Measurements from ENCODE around the gene CTAGE9.
"Not testable (repeated sequence)": the region's sequence is repeated elsewhere in the genome, so short reads cannot be mapped to it uniquely, and the experiment has no call there.

CTAGE9 gene

GRCh38 chr6:131721161-131721560 is 10.3 kb upstream of the CTAGE9 start (continued):
- TF ChIP-seq TSHZ2 (CRISPR knock-in tag; IDR thresholded peaks at IDR 0.05) (no peak), CREB5 (CRISPR knock-in tag; IDR thresholded peaks at IDR 0.05; ENCODE audit: low read depth) (no peak), ZNF70 (CRISPR knock-in tag; IDR thresholded peaks at IDR 0.05) (no peak), CSDC2 (CRISPR knock-in tag; IDR thresholded peaks at IDR 0.05) (no peak), ISL1 (CRISPR knock-in tag; IDR thresholded peaks at IDR 0.05) (no peak), ESRRG (CRISPR knock-in tag; IDR thresholded peaks at IDR 0.05) (no peak)
- TF ChIP-seq, protein P1, sequence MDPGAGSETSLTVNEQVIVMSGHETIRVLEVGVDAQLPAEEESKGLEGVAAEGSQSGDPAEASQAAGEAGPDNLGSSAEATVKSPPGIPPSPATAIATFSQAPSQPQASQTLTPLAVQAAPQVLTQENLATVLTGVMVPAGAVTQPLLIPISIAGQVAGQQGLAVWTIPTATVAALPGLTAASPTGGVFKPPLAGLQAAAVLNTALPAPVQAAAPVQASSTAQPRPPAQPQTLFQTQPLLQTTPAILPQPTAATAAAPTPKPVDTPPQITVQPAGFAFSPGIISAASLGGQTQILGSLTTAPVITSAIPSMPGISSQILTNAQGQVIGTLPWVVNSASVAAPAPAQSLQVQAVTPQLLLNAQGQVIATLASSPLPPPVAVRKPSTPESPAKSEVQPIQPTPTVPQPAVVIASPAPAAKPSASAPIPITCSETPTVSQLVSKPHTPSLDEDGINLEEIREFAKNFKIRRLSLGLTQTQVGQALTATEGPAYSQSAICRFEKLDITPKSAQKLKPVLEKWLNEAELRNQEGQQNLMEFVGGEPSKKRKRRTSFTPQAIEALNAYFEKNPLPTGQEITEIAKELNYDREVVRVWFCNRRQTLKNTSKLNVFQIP (CRISPR knock-in tag; IDR thresholded peaks at IDR 0.05; ENCODE audit: borderline replicate concordance, low read depth) = no peak

- ATAC-seq = no peak
- no peak for TF ChIP-seq ZNF565 (CRISPR knock-in tag; conservative IDR thresholded peaks at IDR 0.05; ENCODE audit: low read depth)
- TF ChIP-seq CREB5 (CRISPR knock-in tag; IDR thresholded peaks at IDR 0.05; ENCODE audit: low read depth) = no peak
- TF ChIP-seq, protein P1 (CRISPR knock-in tag; IDR thresholded peaks at IDR 0.05; ENCODE audit: borderline replicate concordance, low read depth) = no peak
- no peak for TF ChIP-seq SNAI2 (CRISPR knock-in tag; IDR thresholded peaks at IDR 0.05)
- no peak for TF ChIP-seq ESRRG (CRISPR knock-in tag; IDR thresholded peaks at IDR 0.05)
- TF ChIP-seq CSDC2 (CRISPR knock-in tag; IDR thresholded peaks at IDR 0.05) = no peak
- TF ChIP-seq OSR1 (CRISPR knock-in tag; IDR thresholded peaks at IDR 0.05) = no peak
- no peak for TF ChIP-seq ZNF8 (CRISPR knock-in tag; IDR thresholded peaks at IDR 0.05)
Observed at GRCh38 chr6:131717836-131718542, 7.2 kb upstream of the CTAGE9 start.

GRCh38 chr6:131715567-131715966 is 4.8 kb upstream of the CTAGE9 start:
- not testable (repeated sequence) for ATAC-seq

DNA sequence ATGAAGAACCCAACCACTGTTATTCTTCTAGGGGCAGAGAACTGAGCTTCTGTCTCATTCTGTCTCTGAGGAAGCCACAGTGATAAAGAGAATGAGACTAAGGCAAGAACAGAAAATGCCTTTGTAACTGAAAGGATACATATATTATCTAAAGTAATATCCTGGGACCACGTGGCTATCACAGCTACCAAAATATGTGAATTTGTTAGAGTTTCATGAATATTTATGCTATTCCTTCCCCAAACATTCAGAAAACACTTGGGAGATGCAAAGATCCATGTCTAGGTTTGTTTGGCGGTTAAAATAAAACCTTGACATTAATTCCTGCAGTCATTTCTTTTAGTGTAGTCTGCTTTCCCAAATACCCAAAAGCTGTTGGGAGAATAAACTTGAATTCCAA is 6.9 kb downstream of the CTAGE9 start:
- not testable (repeated sequence) for ATAC-seq

GRCh38 chr6:131700851-131701250 is 10.0 kb downstream of the CTAGE9 start:
- ATAC-seq = peak; percentile 58; the same call in 2 of the 3 replicates

DNA sequence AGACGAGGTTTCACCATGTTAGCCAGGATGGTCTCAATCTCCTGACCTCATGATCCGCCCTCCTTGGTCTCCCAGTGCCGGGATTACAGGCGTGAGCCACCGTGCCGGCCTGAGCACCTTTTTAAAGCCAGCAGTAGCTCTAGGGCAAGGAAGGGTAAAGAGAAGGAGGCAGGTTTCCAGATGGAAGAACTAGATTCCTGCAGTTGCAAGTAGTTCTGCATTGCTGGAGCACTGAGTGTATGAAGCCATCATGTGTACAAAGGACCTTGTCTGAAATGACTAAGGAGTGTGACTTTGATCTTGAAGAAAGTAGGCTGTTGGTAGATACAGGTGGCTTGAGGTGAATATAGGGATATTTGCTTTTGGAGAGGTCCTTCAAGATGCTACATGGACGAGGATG is 13.9 kb downstream of the CTAGE9 start:
- ATAC-seq = no peak
- TF ChIP-seq TCF4 (CRISPR knock-in tag; IDR thresholded peaks at IDR 0.05; ENCODE audit: borderline replicate concordance) (no peak), PATZ1 (CRISPR knock-in tag; IDR thresholded peaks at IDR 0.05; ENCODE audit: borderline replicate concordance) (no peak), CREB5 (CRISPR knock-in tag; IDR thresholded peaks at IDR 0.05; ENCODE audit: low read depth) (no peak), ZNF565 (CRISPR knock-in tag; conservative IDR thresholded peaks at IDR 0.05; ENCODE audit: low read depth) (no peak), PPARA (CRISPR knock-in tag; IDR thresholded peaks at IDR 0.05; ENCODE audit: borderline replicate concordance) (no peak), SNAI2 (CRISPR knock-in tag; IDR thresholded peaks at IDR 0.05) (no peak), ZNF70 (CRISPR knock-in tag; IDR thresholded peaks at IDR 0.05) (no peak), TOX (CRISPR knock-in tag; IDR thresholded peaks at IDR 0.05; ENCODE audit: borderline replicate concordance) (no peak), BACH2 (CRISPR knock-in tag; IDR thresholded peaks at IDR 0.05; ENCODE audit: borderline replicate concordance) (no peak)
- TF ChIP-seq, protein P1 (CRISPR knock-in tag; IDR thresholded peaks at IDR 0.05; ENCODE audit: borderline replicate concordance, low read depth) = no peak
